SK-N-SH (cell line): ENCODE data around the gene FAM83F. TPM values are rescaled to one million over a fixed set of nuclear protein-coding genes. Genes with fewer than 3 reads are reported as not detected.

Experiments used
- CTCF ChIA-PET: fragments of 300-600, 350-600 bp; formaldehyde crosslinking; extraction: SDS; loops from one replicate; lab custom pipeline; 2021; lab: Yijun Ruan, JAX
- POLR2A ChIA-PET: fragments of 350-600 bp; sonication (Branson Sonifier 250); formaldehyde crosslinking; extraction: SDS; loops from one replicate; lab custom pipeline; 2020; ENCODE audit warnings: antibody characterized with exemption, inconsistent platforms; lab: Yijun Ruan, JAX
- DNase-seq: peaks from one replicate; pipeline ENCODE4 v3.0.0; 2012
- H2AFZ ChIP-seq: fragments of 200-600 bp; sonication (generic); 2 replicates; pipeline ENCODE4 v1.8.1; 2016; ENCODE audit warnings: antibody characterized with exemption, mild to moderate bottlenecking, low read depth
- H3F3A ChIP-seq: fragments of 200-600 bp; sonication (generic); replicated peaks from 2 replicates; pipeline ENCODE3; 2016; ENCODE audit warnings: antibody characterized with exemption, mild to moderate bottlenecking; ENCODE audit not compliant: insufficient read depth
- H3K27ac ChIP-seq, 2 experiments: fragments of 200-500 bp in 1 of 2; fragments of 200-600 bp in 1 of 2; sonication (Bioruptor generic) in 1 of 2; sonication (generic), shearing (Covaris generic) in 1 of 2; 2 replicates each; pipeline versions ENCODE4 v1.5.1 to v1.6.1; 2014 to 2016; ENCODE audit warnings: low read depth in 2 of 2, inconsistent platforms in 1 of 2, low read length in 1 of 2, mild to moderate bottlenecking in 1 of 2, mixed read lengths in 1 of 2
- H3K27me3 ChIP-seq: fragments of 200-600 bp; sonication (generic), shearing (Covaris generic); 2 replicates; pipeline ENCODE4 v1.6.1; 2016; ENCODE audit warnings: mixed run types; ENCODE audit not compliant: insufficient read depth
- H3K36me3 ChIP-seq, 2 experiments: fragments of 200-500 bp in 1 of 2; fragments of 200-600 bp in 1 of 2; sonication (Bioruptor generic) in 1 of 2; sonication (generic) in 1 of 2; replicated peaks in 1 of 2; 2 replicates each; pipeline versions ENCODE3 to v1.5.1; 2014 to 2016; ENCODE audit warnings: low read length in 1 of 2, mild to moderate bottlenecking in 1 of 2; ENCODE audit not compliant: insufficient read depth in 2 of 2, control insufficient read depth in 1 of 2
- H3K4me1 ChIP-seq, 2 experiments: fragments of 200-500 bp in 1 of 2; fragments of 200-600 bp in 1 of 2; sonication (Bioruptor generic) in 1 of 2; sonication (generic), shearing (Covaris generic) in 1 of 2; 2 replicates each; pipeline versions ENCODE4 v1.5.1 to v1.6.1; 2014 to 2016; ENCODE audit warnings: low read depth in 1 of 2, low read length in 1 of 2, mixed run types in 1 of 2; ENCODE audit not compliant: insufficient read depth in 2 of 2, control insufficient read depth in 1 of 2
- H3K4me2 ChIP-seq: fragments of 200-600 bp; sonication (generic), shearing (Covaris generic); 2 replicates; pipeline ENCODE4 v1.6.1; 2017; ENCODE audit warnings: mixed run types
- H3K4me3 ChIP-seq, 2 experiments: fragments of 200-500 bp in 1 of 2; fragments of 200-600 bp in 1 of 2; sonication (Bioruptor generic) in 1 of 2; sonication (generic), shearing (Covaris generic) in 1 of 2; 2 replicates each; pipeline versions ENCODE4 v1.5.1 to v1.8.1; 2014 to 2016; ENCODE audit warnings: low read depth in 2 of 2, inconsistent platforms in 1 of 2, low read length in 1 of 2, mild to moderate bottlenecking in 1 of 2, mixed read lengths in 1 of 2, moderate library complexity in 1 of 2
- H3K79me2 ChIP-seq: fragments of 200-600 bp; sonication (generic); 2 replicates; pipeline ENCODE4 v1.8.1; 2017; ENCODE audit warnings: mild to moderate bottlenecking; ENCODE audit not compliant: insufficient read depth
- H3K9ac ChIP-seq: fragments of 200-600 bp; sonication (generic); 2 replicates; pipeline ENCODE4 v1.6.1; 2017; ENCODE audit warnings: mixed run types
- H3K9me2 ChIP-seq: fragments of 200-600 bp; sonication (generic); 2 replicates; pipeline ENCODE4 v1.6.1; 2017; ENCODE audit warnings: mixed run types
- H3K9me3 ChIP-seq: fragments of 200-600 bp; sonication (generic); 2 replicates; pipeline ENCODE4 v1.6.1; 2017; ENCODE audit warnings: mixed run types, mild to moderate bottlenecking, moderate library complexity
- H4K20me1 ChIP-seq: fragments of 200-600 bp; sonication (generic); 2 replicates; pipeline ENCODE4 v1.6.1; 2017; ENCODE audit warnings: mild to moderate bottlenecking, mixed run types; ENCODE audit not compliant: insufficient read depth
- CHD2 ChIP-seq: fragments of 150-350 bp; IDR thresholded peaks from 2 replicates; pipeline ENCODE4 v1.6.1; 2018; ENCODE audit warnings: low read length; ENCODE audit not compliant: partially characterized antibody
- CTCF ChIP-seq: fragments of 200-600 bp; sonication (generic); IDR thresholded peaks from 2 replicates; pipeline ENCODE4 v1.6.1; 2017; ENCODE audit warnings: antibody characterized with exemption, mild to moderate bottlenecking, moderate library complexity
- ELF1 ChIP-seq: IDR thresholded peaks from 2 replicates; pipeline ENCODE4 v1.4.0; 2012
- EZH2phosphoT487 ChIP-seq: fragments of 200-600 bp; sonication (generic); IDR thresholded peaks from 2 replicates; pipeline ENCODE4 v1.6.1; 2017; ENCODE audit warnings: low read depth, mixed run types, mild to moderate bottlenecking, antibody characterized with exemption, moderate library complexity, borderline replicate concordance
- FOSL2 ChIP-seq: IDR thresholded peaks from 2 replicates; pipeline ENCODE4 v1.4.0; 2012; ENCODE audit warnings: low read depth, mild to moderate bottlenecking, moderate library complexity, borderline replicate concordance
- FOXJ3 ChIP-seq: sonication (generic); formaldehyde crosslinking; IDR thresholded peaks from 2 replicates; pipeline ENCODE4 v1.5.1; 2020; ENCODE audit warnings: mild to moderate bottlenecking, missing genetic modification reagents
- FOXM1 ChIP-seq: IDR thresholded peaks from 2 replicates; pipeline ENCODE4 v1.4.0; 2012; ENCODE audit warnings: low read depth, mild to moderate bottlenecking
- GATA2 ChIP-seq: sonication (generic); formaldehyde crosslinking; IDR thresholded peaks from 2 replicates; pipeline ENCODE4 v1.5.0; 2020; ENCODE audit warnings: mild to moderate bottlenecking, missing genetic modification reagents
- IRF3 ChIP-seq: fragments of 150-350 bp; IDR thresholded peaks from 2 replicates; pipeline ENCODE4 v1.6.1; 2016; ENCODE audit warnings: mild to moderate bottlenecking, low read depth, low read length
- JUND ChIP-seq: IDR thresholded peaks from 2 replicates; pipeline ENCODE4 v1.4.0; 2012
- MEF2A ChIP-seq: IDR thresholded peaks from 2 replicates; pipeline ENCODE4 v1.4.0; 2012; ENCODE audit warnings: low read depth, borderline replicate concordance
- NFIC ChIP-seq: IDR thresholded peaks from 2 replicates; pipeline ENCODE4 v1.4.0; 2012; ENCODE audit warnings: borderline replicate concordance
- RCOR1 ChIP-seq: fragments of 150-350 bp; IDR thresholded peaks from 2 replicates; pipeline ENCODE4 v1.6.1; 2017; ENCODE audit warnings: antibody characterized with exemption, low read length
- RXRA ChIP-seq: IDR thresholded peaks from 2 replicates; pipeline ENCODE4 v1.4.0; 2012; ENCODE audit warnings: low read depth, mild to moderate bottlenecking, borderline replicate concordance
- SIN3A ChIP-seq: IDR thresholded peaks from 2 replicates; pipeline ENCODE4 v1.6.1; 2012; ENCODE audit warnings: low read depth, mild to moderate bottlenecking, low read length, moderate library complexity, borderline replicate concordance
- TCF12 ChIP-seq: IDR thresholded peaks from 2 replicates; pipeline ENCODE4 v1.4.0; 2012
- TEAD4 ChIP-seq: IDR thresholded peaks from 2 replicates; pipeline ENCODE4 v1.4.0; 2012; ENCODE audit warnings: mild to moderate bottlenecking, borderline replicate concordance; ENCODE audit not compliant: insufficient read depth
- USF1 ChIP-seq: IDR thresholded peaks from 2 replicates; pipeline ENCODE4 v1.4.0; 2012; ENCODE audit warnings: low read depth, borderline replicate concordance
- USF2 ChIP-seq: fragments of 150-350 bp; IDR thresholded peaks from 2 replicates; pipeline ENCODE4 v1.6.1; 2017; ENCODE audit warnings: antibody characterized with exemption, low read length, low read depth, borderline replicate concordance
- ZBTB33 ChIP-seq: IDR thresholded peaks from 2 replicates; pipeline ENCODE4 v1.4.0; 2012; ENCODE audit warnings: low read depth, borderline replicate concordance
- WGBS: methylation state at CpG from one replicate; pipeline ENCODE4 v1.1.6; 2017; ENCODE audit warnings: low lambda C conversion rate; 5-methylcytosine and 5-hydroxymethylcytosine counted together
- polyA plus RNA-seq, 3 experiments: library from polyadenylated mRNA; depleted of rRNA; stranded (reverse); fragments of >200 nt; gene quantifications; 2 replicates each; pipeline ENCODE4 v1.2.3, GENCODE V29; 2012

FAM83F gene
- polyA plus RNA-seq, 1 of the 3 experiments (the other 2 are of a cell fraction), result not detected

- POLR2A ChIA-PET, result no interaction called here
- no peak for TF ChIP-seq FOXJ3 (CRISPR knock-in tag)
- TF ChIP-seq USF1, result no peak
- TF ChIP-seq IRF3, result no peak
- TF ChIP-seq CTCF, result no peak
- TF ChIP-seq MEF2A, result no peak
- no peak for TF ChIP-seq JUND
- TF ChIP-seq GATA2 (CRISPR knock-in tag), result no peak
- TF ChIP-seq CHD2, result no peak
- TF ChIP-seq FOSL2, result no peak
- TF ChIP-seq USF2, result no peak
- TF ChIP-seq RCOR1, result no peak
- no peak for TF ChIP-seq RXRA
- no peak for TF ChIP-seq TCF12
- no peak for TF ChIP-seq NFIC
- TF ChIP-seq TEAD4, result no peak
- no peak for TF ChIP-seq EZH2phosphoT487
- no peak for TF ChIP-seq ELF1
- no peak for TF ChIP-seq FOXM1
- no peak for TF ChIP-seq SIN3A
- no peak for TF ChIP-seq ZBTB33
- Histone ChIP-seq H3K4me3 (no peak overlapping the region), H3K9me3 (no peaks in the 10 kb centered on the region), H3K79me2 (no peaks in the 10 kb centered on the region), H4K20me1 (no peaks in the 10 kb centered on the region), H3K27me3 (no peaks in the 10 kb centered on the region), H3F3A (no peaks in the 10 kb centered on the region), H3K9me2 (no peaks in the 10 kb centered on the region), H3K27ac (no peak overlapping the region), H3K36me3 (no peaks in the 10 kb centered on the region), H2AFZ (no peak overlapping the region), H3K4me1 (peaks cover 0 to 11% of the 10 kb centered on the region in 2 experiments; a peak in 1 of 4 replicates), H3K9ac (no peak overlapping the region), H3K4me2 (no peak overlapping the region)
- no peak for DNase-seq
- CTCF ChIA-PET, result interaction anchor here (0.8 to 3.4 kb wide), 4 partner anchors 10 to 492 kb away, joined by 3 to 32 read pairs (median 28); no protein-coding TSS in a partner anchor
- 71% methylated on average over 5 of the region's 10 CpGs for WGBS
Observed at GRCh38 chr22:40025856-40026255, 31.1 kb downstream of the FAM83F start.
